OCI-M1 (cell line): ENCODE results near the gene ZNF273.
A peak's percentile ranks its signal among the peaks of the same experiment; 100 is the strongest.
"Not testable (repeated sequence)": the region's sequence is repeated elsewhere in the genome, so short reads cannot be mapped to it uniquely, and the experiment has no call there.

Source experiments
- DNase-seq: peaks from one replicate; lab custom pipeline; 2025; lab: John Stamatoyannopoulos, UW

ZNF273 gene

DNA sequence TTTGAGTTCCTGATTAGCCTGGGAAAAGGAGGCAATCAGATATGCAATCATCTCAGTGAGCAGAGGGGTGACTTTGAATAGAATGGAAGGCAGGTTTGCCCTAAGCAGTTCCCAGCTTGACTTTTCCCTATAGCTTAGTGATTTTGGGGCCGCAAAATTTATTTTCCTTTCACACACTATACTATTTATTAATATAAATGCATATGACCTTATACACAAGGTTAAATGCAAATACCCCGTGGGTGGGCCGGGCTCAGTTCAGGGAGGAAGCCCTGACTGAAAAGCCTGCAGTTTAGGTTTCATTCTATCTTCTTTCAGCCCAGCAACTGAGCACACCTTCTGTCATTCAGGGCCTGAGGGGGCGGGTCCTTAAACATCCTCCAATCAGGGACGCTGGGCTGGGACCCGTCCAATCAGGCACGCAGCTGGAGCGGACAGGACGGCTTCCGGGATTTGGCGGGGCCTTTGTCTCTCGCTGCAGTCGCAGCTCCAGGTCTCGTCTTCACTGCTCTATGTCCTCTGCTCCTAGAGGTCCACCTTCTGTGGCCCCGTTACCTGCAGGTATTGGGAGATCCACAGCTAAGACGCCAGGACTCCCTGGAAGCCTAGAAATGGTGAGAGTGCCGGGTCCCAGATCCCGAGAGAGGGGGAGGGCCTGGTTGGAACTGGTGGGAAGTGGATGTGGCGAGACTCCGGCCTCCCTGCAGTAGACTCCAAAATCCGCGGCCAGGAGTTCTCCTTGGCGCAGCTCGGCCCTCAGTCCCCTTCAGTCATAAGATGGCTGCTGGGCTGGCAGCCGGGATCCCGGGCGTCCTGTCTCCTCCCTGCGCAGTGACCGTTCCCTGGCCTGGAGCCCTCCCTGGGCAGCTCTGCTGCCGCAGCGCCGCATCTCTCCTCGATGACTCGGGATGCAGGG lies at the start of gene ZNF273:
Gene ZNF273 (plus strand): TSS at position 468 of the 916 bp plus-strand sequence. CDS start 45 bp downstream, at position 513.
- DNase-seq: peak; percentile 99

- no peak for DNase-seq
Observed at GRCh38 chr7:64853679-64854078, 49.4 kb upstream of the ZNF273 start.

- DNase-seq: no peak
Observed at GRCh38 chr7:64854969-64855368, 48.1 kb upstream of the ZNF273 start.

- no peak for DNase-seq
Observed at GRCh38 chr7:64863021-64863420, 40.1 kb upstream of the ZNF273 start.

- not testable (repeated sequence) for DNase-seq
Observed at GRCh38 chr7:64863530-64863929, 39.5 kb upstream of the ZNF273 start.

DNA sequence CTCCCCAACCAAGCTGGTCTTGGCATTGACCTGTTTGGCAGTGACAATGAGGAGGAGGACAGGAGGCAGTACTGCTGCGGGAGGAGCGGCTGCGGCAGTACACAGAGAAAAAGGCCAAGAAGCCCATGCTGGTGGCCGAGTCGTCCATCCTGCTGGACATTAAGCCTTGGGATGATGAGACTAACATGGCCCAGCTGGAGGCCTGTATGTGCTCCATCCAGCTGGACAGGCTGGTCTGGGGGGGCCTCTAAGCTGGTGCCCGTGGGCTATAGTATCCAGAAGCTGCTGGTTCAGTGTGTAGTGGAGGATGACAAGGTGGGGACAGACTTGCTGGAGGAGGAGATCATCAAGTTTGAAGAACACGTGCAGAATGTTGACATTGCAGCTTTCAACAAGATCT lies 39.1 kb upstream of the ZNF273 start:
- no peak for DNase-seq

DNA sequence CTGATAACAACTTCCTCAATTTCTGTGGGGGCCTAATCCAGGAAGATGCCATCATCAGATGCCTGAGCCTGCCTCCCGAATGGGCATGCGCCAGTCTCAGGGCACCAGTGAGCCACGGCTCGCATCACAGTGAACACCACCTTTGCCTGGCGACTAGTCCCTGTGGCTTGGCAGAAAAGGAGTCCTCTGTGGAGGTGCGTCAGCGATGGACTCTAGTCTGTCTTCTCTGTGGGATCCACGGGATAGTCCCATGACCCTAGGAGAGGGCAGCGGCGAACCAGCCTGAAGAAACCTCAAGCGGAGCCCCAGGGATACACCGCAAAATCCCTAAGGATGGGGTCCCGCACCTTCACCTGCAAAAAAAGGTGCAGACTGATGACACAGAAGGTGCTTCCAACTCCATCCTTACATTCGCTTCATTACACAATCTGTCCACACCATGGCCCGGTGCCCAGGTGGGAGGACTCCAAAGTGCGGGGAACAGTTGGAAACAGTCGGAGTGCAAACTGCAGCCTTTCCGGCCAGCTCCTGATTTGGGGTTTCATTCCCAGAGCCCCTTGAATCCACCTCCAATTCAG lies 35.1 kb upstream of the ZNF273 start:
- no peak for DNase-seq

DNA sequence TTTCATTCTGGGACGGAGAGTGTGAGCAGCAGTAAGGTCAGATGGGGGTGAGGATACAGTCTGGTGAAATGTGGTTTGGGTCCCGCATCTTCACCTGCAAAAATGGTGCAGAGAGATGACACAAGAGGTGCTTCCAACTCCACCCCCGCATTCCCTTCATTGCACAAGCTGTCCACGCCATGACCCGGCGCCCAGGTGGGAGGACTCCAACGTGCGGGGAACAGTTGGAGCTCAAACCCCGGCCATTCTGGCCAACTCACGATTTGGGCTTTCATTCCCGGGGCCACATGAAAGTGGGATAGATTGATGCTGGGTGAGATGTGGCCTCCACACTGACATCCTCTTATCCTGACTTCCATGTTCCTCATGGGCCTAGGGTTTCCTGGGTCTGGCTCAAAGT lies 34.6 kb upstream of the ZNF273 start:
- no peak for DNase-seq

DNA sequence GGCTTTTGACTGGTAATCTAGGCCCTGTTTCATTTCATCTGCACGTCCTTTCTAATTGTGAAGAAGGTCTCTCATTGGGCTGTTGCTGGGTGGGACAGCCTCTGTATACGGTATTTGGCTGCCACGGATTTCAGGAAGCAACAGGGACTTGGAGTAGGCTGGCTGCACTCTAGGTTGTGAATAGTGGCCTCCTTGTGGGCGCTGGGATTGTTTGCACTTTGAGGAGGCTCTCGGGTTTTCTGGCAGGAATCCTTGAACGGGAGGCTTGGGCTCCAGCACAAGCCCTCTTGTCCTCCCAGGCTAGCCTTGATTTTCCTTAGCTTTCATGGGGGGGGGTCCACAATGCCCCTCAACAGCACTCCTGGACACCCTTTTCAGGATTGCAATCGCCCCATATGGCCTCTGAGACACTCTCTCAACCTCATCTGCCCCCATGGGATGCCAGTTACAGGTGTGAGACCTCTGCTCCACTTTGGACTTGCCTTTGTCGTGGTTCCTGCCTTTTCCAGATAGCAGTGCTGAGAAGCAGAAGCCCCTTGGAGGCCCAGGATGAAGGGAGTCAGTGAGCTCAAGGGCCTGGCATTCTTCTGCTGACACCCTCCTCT lies 33.9 kb upstream of the ZNF273 start:
- DNase-seq: no peak

GRCh38 chr7:64869912-64870562 lies 33.0 kb upstream of the ZNF273 start:
- DNase-seq: no peak

DNA sequence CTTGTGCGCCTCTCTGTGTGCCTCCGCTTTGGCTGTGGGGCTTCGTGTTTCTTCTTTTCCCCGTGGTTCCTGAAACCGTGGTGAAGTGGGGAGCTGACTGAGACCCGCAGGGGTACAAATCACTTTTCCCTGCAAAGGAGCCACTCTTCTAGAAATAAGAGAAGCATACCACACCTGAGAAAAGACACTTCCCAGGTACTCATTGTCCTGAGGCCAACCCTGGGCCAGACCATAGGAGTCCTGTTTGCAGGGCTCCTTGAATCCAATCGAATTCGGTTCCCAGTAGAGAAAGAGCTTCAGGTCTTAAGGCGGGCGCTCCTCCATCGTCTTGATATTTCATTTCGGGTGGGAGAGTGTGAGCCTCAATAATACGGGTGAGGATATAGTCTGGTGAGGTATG lies 32.4 kb upstream of the ZNF273 start:
- no peak for DNase-seq

DNA sequence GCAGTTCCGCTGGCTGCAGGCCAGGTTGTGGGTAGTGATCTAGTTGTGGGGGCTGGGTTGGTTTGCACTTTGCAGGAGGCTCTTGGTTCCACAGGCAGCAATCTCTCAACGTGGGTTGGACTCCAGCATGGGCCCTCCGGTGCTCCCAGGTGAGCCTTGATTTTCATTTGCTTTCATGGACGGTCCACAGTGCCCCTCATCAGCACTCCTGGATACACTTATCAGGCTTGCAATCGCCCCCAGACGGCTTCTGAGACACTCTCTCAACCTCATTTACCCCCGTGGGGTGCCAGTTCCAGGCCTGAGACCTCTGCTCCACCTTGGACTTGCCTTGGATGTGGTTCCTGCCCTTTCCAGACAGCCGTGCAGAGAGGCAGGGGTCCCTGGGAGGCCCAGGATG lies 31.3 kb upstream of the ZNF273 start:
- DNase-seq: no peak

GRCh38 chr7:64872351-64873154 lies 30.5 kb upstream of the ZNF273 start:
- DNase-seq: no peak

DNA sequence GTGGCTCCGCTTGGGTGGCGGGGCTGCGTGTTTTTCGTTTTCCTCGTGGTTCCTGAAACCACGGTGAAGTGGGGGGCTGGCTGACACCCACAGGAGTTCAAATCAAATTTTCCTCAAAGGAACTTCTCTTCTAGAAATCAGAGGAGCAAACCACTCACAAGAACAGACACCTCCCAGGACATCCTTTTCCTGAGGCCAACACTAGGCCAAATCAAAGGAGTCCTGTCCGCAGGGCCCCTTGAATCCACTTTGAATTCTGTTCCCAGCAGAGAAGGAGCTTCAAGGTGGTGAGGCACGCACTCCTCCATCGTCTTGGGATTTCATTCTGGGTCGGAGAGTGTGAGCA lies 29.9 kb upstream of the ZNF273 start:
- DNase-seq: no peak

DNA sequence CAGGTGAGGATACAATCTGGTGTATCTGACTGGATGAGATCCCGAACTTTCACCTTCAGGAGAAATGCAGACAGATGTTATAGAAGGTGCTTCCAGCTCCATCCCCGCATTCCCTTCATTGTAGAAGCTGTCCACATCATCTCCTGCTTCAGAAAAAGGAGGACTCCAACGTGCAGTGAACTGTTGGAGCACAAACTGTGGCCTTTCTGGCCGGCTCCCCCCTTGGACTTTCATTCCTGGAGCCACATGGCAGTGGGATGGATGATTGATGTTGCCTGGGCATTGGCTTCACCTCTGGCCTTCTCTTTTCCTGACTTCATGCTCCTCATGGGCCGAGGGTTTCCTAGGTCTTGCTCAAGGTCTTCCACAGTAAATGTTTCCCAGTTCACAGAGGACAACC lies 29.6 kb upstream of the ZNF273 start:
- no peak for DNase-seq

- DNase-seq: peak; percentile 63
Observed at GRCh38 chr7:64874114-64874513, 29.0 kb upstream of the ZNF273 start.

GRCh38 chr7:64874562-64875250 lies 28.4 kb upstream of the ZNF273 start:
- DNase-seq: no peak

DNA sequence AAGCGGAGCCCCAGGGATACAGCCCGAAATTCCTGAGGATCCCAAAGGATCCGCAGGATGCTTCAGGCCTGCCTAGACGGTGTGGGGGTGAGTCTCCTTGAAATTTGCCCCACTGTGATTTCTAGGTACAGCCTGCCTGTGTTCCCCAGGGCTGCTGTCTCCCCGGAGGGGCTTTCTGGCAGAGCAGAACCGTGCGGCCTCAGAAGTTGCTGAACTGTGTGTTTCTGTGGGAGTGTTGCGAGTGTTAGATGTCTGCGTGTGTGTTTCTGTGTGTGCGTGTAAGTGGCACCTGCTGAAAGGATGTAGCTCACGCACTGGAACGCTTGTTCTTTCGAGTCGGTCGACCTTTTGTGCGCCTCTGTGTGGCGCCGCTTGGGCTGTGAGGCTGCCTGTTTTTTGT lies 27.8 kb upstream of the ZNF273 start:
- DNase-seq: no peak

- no peak for DNase-seq
Observed at GRCh38 chr7:64875658-64876406, 27.2 kb upstream of the ZNF273 start.
